ENCODE data around the gene NCAM1. TPM values are rescaled to one million over a fixed set of nuclear protein-coding genes. Genes with fewer than 3 reads are reported as not detected.
"Not testable (repeated sequence)": the region's sequence is repeated elsewhere in the genome, so short reads cannot be mapped to it uniquely, and the experiment has no call there.

NCAM1 gene
- total RNA-seq = 76.7 and 85.2 TPM in 2 replicates
- long read RNA-seq, partial matches to known transcripts = 20 of 35 reads
- long read RNA-seq, other reads (novel, unspliced or antisense) = 14 of 35 reads

DNA sequence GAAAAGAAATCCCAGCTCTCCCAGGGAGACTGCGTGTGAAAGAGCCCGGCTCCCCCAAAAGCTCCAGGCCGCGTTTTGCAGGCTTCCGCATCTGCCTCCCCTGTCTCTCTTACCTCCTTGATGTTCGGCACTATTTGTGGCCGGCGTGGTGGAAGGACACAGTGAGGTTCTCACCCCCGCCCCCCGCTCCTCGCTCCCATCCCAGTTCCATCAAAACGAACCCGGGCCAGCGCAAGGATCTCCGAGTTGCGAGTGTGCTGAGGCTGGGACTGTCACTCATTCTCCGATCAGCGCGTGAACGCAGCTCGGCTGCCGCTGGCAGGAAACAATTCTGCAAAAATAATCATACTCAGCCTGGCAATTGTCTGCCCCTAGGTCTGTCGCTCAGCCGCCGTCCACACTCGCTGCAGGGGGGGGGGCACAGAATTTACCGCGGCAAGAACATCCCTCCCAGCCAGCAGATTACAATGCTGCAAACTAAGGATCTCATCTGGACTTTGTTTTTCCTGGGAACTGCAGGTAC lies at the start of gene NCAM1:
NCAM1 (plus strand) TSS at position 275 of the 523 bp plus-strand sequence.
- DNase-seq (ENCODE audit: low read depth, low spot score) = peak; percentile 94
- no peaks in the 10 kb centered on the region for H3K36me3 Mint-ChIP-seq (ENCODE audit: low read depth)
- no peak for TF ChIP-seq CTCF (conservative IDR thresholded peaks at IDR 0.05)
- H3K27me3 Mint-ChIP-seq (ENCODE audit: low read depth) = peaks cover 21% of the 10 kb centered on the region
- peak within 1 kb of the TSS; percentile 95 for H3K27ac Mint-ChIP-seq (ENCODE audit: unreplicated experiment)
- peak within 1 kb of the TSS; percentile 100 for H3K4me3 Mint-ChIP-seq
- no peaks in the 10 kb centered on the region for H3K9me3 Mint-ChIP-seq
- peaks cover 22% of the 10 kb centered on the region for H3K4me1 Mint-ChIP-seq

GRCh38 chr11:112922606-112923005 lies 38.6 kb upstream of the NCAM1 start:
- no peak overlapping the region for H3K27ac Mint-ChIP-seq (ENCODE audit: unreplicated experiment)
- no peak for DNase-seq (ENCODE audit: low read depth, low spot score)
- no peaks in the 10 kb centered on the region for H3K36me3 Mint-ChIP-seq (ENCODE audit: low read depth)
- peaks cover 8% of the 10 kb centered on the region for H3K4me1 Mint-ChIP-seq
- no peak for TF ChIP-seq CTCF (conservative IDR thresholded peaks at IDR 0.05)
- H3K4me3 Mint-ChIP-seq = no peak overlapping the region
- H3K9me3 Mint-ChIP-seq = no peaks in the 10 kb centered on the region
- peaks cover 2% of the 10 kb centered on the region for H3K27me3 Mint-ChIP-seq (ENCODE audit: low read depth)

DNA sequence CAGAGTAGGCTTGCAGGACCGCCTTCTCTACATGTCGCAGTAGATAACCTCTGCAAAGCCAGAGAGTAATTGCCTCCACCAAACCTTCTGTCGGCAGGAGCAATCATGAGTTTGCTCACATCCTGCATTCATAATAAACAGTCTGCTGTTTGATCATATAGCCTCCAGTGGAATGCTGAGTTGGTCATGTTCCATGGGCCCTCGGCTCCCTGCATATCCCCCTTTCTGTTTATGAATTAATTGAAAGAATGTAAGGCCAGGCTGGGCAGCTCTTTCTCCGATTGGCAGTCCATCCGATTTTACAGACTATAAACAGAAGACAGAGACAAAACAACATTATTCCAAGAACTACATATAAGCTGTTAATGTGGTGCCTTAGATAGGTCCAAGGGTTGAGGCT lies 36.4 kb upstream of the NCAM1 start:
- H3K27me3 Mint-ChIP-seq (ENCODE audit: low read depth); H3K36me3 Mint-ChIP-seq (ENCODE audit: low read depth); DNase-seq (ENCODE audit: low read depth, low spot score); H3K9me3 Mint-ChIP-seq; H3K4me1 Mint-ChIP-seq; H3K4me3 Mint-ChIP-seq; H3K27ac Mint-ChIP-seq (ENCODE audit: unreplicated experiment): not testable (repeated sequence)

- H3K9me3 Mint-ChIP-seq = no peaks in the 10 kb centered on the region
- H3K4me1 Mint-ChIP-seq = peaks cover 8% of the 10 kb centered on the region
- no peak overlapping the region for H3K4me3 Mint-ChIP-seq
- no peak for DNase-seq (ENCODE audit: low read depth, low spot score)
- no peaks in the 10 kb centered on the region for H3K36me3 Mint-ChIP-seq (ENCODE audit: low read depth)
- no peaks in the 10 kb centered on the region for H3K27me3 Mint-ChIP-seq (ENCODE audit: low read depth)
- TF ChIP-seq CTCF (conservative IDR thresholded peaks at IDR 0.05) = no peak
- no peak overlapping the region for H3K27ac Mint-ChIP-seq (ENCODE audit: unreplicated experiment)
These were observed 35.5 kb upstream of the NCAM1 start for GRCh38 chr11:112925516-112926310.

DNA sequence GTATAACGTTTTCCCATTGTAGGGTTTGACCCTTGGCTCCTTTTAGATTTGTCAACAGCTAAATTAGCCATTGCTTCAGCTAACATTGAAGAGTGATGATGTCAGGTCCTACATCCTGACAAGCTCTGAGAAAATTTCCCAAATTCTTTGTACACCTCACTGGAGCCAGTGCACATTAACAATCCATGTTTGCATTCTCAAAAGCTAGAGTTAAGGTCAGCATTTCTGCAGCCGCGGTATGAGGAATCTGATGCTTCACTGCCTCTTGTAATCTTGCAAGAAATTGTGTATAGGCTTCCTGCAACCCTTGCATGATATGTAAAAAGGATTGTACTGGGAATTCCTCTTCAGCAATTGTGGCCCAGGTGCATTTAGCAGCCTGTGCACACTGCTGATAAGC lies 33.1 kb upstream of the NCAM1 start:
- no peak for TF ChIP-seq CTCF (conservative IDR thresholded peaks at IDR 0.05)
- Mint-ChIP-seq H3K27me3 (ENCODE audit: low read depth) (no peaks in the 10 kb centered on the region), H3K36me3 (ENCODE audit: low read depth) (no peaks in the 10 kb centered on the region), H3K4me3 (no peak overlapping the region), H3K9me3 (no peaks in the 10 kb centered on the region), H3K27ac (ENCODE audit: unreplicated experiment) (no peak overlapping the region), H3K4me1 (peaks cover 7% of the 10 kb centered on the region)
- DNase-seq (ENCODE audit: low read depth, low spot score) = no peak

DNA sequence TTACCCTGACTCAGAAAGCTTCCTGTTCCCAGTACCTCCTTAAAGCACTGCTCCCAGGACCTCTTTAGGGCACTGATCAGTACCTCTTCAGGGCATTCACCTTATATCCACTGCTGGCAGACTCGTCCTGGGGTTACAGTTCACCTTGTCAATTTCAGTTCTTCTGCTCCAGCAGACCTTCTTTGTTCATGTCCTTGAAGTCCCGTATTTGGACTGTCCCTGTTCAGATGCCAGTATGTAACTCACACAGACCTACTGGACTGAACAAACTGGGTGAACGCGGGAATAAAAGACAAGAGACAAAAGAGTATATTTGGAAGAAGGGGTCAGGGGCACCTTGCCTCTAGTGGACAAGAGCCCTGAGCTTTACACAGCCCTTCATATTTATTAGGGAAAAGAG lies 31.8 kb upstream of the NCAM1 start:
- DNase-seq (ENCODE audit: low read depth, low spot score) = no peak
- no peak overlapping the region for H3K27ac Mint-ChIP-seq (ENCODE audit: unreplicated experiment)
- H3K36me3 Mint-ChIP-seq (ENCODE audit: low read depth) = no peaks in the 10 kb centered on the region
- no peaks in the 10 kb centered on the region for H3K27me3 Mint-ChIP-seq (ENCODE audit: low read depth)
- H3K4me1 Mint-ChIP-seq = peaks cover 7% of the 10 kb centered on the region
- no peaks in the 10 kb centered on the region for H3K9me3 Mint-ChIP-seq
- no peak overlapping the region for H3K4me3 Mint-ChIP-seq
- no peak for TF ChIP-seq CTCF (conservative IDR thresholded peaks at IDR 0.05)

Data from neural crest cell (in vitro differentiated cells).